HG03432 (cell line): ENCODE measurements around the gene TMOD1.

Source experiments
- ATAC-seq: cut with Tn5 transposase; IDR thresholded peaks from one replicate; pipeline ENCODE4 v1.9.1; 2021; ENCODE audit warnings: mild to moderate bottlenecking, moderate library complexity; ENCODE audit not compliant: unreplicated experiment

The TMOD1 gene

DNA sequence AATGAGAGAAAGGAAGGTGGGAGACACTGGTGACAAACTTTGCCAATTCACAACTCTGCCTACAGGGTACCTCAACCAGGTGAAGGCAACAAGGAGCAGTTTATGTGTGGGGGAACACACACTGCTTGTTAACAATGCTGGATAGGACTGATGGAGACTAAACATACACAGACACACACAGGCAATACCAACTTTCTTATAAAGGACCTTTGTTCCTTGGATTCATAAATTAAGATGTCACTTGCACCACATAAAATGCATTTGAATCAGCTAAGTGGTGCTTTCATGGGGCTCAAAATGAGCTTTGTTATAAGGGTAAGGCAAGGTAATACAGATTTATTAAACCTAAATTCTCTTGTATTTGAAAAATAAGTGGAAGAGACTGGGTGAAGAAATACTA, 127.7 kb downstream of the TMOD1 start:
- no peak for ATAC-seq

DNA sequence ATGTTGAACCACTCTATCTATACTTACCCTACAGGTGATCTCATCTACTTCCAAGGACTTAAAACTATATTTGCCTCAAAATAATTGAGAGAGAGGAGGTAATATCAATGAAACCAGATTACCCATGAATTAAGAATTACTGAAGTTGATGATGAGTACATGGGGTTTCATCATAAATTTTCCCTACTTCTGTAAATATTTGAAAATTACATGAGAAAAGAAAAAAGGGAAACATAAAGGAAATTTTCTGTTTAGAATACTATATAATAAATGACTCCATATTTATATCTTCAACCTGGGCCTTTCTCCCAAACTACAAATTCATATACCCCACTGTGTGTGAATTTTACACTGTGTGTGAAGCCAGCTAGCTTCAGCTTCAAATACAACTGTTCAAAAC, 129.1 kb downstream of the TMOD1 start:
- ATAC-seq, result no peak

DNA sequence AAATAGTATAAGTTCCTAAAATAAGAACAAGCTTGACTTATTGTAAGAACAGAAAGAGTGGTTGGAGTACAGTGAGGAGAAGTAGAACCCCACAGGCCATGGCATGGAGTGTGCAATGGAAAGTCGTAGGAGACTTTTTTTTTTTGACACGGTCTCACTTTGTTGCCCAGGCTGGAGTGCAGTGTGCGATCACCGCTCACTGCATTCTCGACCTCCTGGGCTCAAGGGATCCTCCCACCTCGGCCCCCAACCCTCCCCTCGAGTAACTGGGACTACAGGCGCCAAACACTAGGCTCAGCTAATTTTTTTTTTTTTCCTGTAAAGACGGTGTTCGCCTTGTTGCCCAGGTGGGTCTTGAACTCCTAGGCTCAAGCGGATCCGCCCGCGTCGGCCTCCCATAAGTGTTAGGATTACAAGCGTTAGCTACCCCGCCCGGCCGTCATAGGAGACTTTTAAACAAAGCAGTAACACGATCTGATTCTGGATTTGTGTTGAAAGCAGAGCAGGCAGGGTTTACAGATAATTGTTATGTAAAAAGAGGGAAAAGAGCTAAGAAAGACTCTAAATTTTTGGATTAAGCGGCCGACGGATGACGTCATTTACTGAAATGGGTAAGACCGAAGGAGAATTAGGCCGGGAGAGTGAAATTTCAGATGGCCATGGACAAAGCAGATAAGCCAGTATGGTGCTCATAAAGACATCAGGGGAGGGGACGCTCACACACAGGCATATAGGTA, 130.9 kb downstream of the TMOD1 start:
- peak; percentile 9 for ATAC-seq

DNA sequence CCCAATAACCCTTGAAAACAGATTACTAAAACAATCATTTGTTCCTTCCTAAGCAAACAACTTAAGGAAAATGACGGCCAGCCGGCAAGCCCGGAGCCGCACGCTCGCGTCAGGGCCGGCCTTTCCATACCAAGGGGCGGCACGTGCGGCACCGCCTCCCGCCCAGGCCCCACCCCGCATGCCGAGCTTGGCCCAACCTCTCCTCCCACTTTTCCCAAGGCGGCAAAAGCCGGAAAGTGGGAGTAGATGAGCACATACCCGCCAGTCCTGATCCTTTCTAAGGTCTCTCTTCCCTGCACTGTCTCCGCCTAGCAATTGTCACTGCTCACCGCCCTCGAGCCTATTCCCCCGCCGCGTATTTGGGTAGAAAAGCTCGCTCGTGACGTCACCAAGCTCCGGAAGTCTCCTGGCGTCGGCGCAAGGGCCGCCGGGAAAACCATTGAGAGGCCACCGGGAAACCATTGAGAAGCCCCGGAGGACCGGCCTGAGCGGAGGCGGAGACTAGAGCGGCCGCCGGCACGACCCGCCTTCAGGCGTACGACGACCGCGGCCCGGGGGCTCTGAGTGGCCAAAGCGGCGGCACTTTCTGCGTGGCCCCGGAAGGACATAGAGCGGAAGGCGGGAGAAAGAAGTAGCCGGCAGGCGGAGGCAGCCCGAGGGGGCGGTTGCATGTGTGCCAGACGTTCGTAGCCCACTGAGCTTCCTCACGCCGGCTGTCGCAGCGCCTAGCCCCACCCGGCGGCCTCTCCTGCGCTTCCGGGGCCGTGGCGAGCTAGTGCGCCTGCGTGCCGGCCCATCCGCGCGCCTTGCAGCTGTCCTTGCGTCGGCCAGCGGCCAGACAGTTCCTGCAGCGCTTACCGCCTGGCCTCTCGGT, 131.8 kb downstream of the TMOD1 start, which contains the start of the genes NCBP1 and TSTD2:
Gene NCBP1 (plus strand): TSS at position 837 of the 874 bp plus-strand sequence. CDS start 61 bp downstream, outside the sequence.
Gene TSTD2 (minus strand): TSS at position 384 of the 874 bp plus-strand sequence. CDS start 5,806 bp downstream, outside the sequence.
- peak; percentile 87 for ATAC-seq

DNA sequence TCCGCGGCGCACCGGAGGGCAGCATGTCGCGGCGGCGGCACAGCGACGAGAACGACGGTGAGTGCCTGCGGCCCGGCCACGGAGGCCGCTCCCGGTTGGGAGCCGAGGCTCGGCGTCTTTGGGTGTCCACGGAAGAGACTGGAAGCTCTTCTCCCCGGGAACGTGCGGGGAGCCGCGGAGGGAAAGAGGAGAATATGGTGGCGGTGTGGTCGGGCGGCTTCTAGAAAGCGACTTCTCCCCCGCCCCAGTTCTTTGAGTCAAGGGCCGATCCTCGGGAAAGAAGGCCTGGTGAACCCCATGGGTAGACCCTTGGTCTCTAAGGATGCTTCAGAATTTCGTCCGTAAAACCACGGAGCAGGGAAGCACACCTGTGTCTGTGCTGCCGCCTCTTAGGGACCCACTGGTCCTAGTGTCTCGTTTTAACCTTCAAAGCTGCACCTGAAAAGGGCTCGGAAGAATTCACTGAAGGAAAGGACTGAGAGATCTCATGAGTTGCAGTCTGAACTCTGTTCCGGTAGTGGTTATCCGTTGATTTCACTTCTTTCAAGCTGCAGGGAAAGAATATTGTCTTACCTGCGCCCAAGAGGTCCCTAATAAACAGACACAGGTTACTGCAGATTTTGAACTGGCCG, 132.5 kb downstream of the TMOD1 start:
- ATAC-seq, result no peak

DNA sequence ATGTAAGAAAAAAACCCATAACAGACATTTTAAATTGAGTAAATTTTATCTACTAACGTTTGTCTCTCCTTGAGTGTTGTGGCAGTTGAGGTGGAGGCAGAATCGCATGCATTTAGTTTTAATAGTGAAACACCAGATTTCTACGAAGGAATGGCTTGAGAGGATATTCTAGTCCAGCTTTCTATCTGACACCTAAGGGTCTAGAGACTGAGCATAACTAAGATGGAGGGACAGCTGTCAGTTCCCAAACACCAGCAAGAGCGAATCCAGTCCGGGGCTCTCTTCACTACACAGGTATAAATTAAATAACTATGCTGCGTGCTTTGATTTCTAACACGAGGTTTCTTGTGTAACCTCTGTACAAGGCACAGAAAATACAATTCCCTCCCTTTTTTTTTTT, 133.6 kb downstream of the TMOD1 start:
- no peak for ATAC-seq

DNA sequence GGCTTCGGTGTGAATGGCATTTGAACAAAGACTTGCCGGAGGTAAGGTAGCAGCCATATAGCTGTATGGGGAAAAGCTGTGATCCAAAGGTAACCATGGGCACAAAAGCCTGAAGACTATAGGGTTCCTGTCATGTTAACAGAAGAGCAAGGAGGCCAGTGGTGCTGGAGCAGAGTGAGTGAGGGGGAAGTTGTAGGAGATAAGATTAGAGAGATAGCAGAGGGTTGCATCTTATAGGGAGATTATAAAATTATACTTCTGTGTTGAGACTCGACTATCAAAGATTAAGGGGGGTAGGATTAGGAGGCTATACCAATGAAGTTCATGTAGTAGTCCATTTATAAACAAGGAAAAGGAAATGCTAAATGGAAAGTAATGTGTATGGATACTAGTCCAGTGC, 135.4 kb downstream of the TMOD1 start:
- ATAC-seq, result no peak

DNA sequence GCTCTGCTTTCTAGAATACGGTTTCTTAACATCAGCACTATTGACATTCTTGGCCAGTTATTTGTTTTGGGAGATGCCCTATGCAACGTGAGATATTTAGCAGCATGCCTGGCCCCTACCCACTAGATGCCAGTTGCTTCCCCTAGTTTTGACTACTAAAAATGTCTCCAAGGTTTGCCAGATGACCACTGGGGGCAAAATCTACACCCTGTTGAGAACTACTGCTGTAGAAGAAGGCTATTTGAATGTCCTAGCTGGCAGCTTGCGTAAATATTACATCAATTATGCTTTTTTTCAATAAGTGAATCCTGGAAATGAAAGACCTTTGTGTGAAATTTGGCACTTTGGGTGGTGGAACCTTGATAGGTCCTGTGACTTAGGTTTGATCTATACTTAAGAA, 137.2 kb downstream of the TMOD1 start:
- ATAC-seq, result no peak

DNA sequence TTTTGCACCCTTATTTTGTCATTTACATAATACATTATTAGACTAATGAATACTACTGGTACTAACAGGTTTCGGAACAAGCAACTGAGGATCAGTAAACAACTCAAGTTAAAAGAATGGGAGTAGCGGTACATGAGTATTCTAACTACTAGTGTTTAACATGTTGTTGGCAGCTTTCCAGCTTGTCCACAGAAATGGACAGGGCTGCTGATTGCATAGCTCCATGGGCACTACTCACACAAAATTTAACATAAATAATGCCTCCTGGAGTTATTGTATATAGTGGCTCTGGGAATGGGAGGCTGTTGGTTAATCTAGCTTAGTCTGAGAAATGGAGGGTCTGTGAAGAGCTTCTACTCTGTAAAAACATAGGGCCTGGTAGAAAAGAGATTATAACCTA, 138.9 kb downstream of the TMOD1 start:
- ATAC-seq, result no peak

DNA sequence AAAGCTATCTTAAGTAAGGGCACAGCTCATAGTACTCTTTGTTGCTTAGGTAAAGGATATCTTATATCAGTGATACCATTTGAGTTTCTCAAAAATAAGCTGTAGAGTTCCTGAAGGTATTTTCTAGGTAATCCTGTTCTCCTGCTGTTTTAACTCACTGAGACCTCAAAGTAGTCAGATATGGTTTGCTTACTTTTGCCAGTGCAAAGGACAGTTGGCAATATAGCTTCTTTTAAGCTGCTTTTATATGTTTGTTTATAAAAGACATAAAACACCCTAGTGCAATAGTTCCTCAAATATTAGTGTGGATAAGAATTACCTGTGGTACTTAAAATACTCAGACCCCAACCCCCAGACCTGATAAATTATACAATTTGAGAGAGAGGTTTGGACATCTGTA, 144.3 kb downstream of the TMOD1 start:
- ATAC-seq, result no peak

DNA sequence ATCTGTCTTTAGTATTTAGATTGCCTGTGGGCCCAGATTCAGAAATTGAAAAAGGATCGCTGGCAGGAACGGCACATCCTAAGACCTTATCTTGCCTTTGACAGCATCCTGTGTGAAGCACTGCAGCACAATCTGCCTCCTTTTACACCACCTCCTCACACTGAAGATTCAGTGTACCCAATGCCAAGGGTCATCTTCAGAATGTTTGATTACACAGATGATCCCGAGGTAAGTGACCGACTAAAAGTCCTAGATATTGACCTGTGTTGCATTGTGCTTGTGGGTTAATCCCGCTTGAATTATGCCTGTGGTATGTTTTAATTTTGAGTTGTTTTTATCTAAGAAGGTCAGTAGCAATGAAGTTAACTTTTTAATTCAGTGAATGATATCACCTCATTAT, 146.5 kb downstream of the TMOD1 start:
- no peak for ATAC-seq
